Activated CD8-positive, alpha-beta memory T cell treated with anti-CD3 and anti-CD28 coated beads for 36 hours (primary cell): ENCODE results near the gene CCDC57. TPM values are rescaled to one million over a fixed set of nuclear protein-coding genes. Genes with fewer than 3 reads are reported as not detected.
"Not testable (repeated sequence)": the region's sequence is repeated elsewhere in the genome, so short reads cannot be mapped to it uniquely, and the experiment has no call there.

Experiments
- CTCF ChIA-PET: fragments of 350-600 bp; sonication (Branson Sonifier 250); formaldehyde crosslinking; loops from one replicate; lab custom pipeline; 2021; ENCODE audit warnings: antibody characterized with exemption; lab: Charles Lee
- POLR2A ChIA-PET: fragments of 350-600 bp; sonication (Branson Sonifier 250); formaldehyde crosslinking; loops from one replicate; lab custom pipeline; 2021; ENCODE audit warnings: antibody characterized with exemption; lab: Charles Lee
- total RNA-seq, 2 experiments: library from RNA; stranded (reverse); gene quantifications; one replicate each; pipeline ENCODE4 v1.2.3, GENCODE V29; 2021

Gene CCDC57
- total RNA-seq, 2 experiments from 2014 or later, result 69.8 to 73.0 TPM

- POLR2A ChIA-PET, result interaction anchor here (0.6 kb wide), 1 partner anchor 27 kb away, joined by 3 read pairs; no protein-coding TSS in a partner anchor
- CTCF ChIA-PET, result interaction anchor here (0.5 to 1.6 kb wide), 4 partner anchors 14 to 126 kb away, joined by 3 to 4 read pairs (median 4); no protein-coding TSS in a partner anchor
Observed at GRCh38 chr17:82155606-82156005, 57.0 kb downstream of the CCDC57 start.

GRCh38 chr17:82154881-82155331, 57.7 kb downstream of the CCDC57 start:
- ChIA-PET POLR2A (no interaction called here), CTCF (interaction anchor here (0.5 to 1.8 kb wide), 6 partner anchors 28 to 138 kb away, joined by 3 to 8 read pairs (median 4); no protein-coding TSS in a partner anchor)

- CTCF ChIA-PET, result interaction anchor here (0.8 to 1.8 kb wide), 6 partner anchors 15 to 137 kb away, joined by 3 to 8 read pairs (median 4); no protein-coding TSS in a partner anchor
- POLR2A ChIA-PET, result no interaction called here
Observed at GRCh38 chr17:82153745-82154375, 58.8 kb downstream of the CCDC57 start.

GRCh38 chr17:82153295-82153691, 59.3 kb downstream of the CCDC57 start:
- CTCF ChIA-PET, result interaction anchor here (1.6 to 1.8 kb wide), 2 partner anchors 118 to 123 kb away, joined by 4 to 8 read pairs; no protein-coding TSS in a partner anchor
- POLR2A ChIA-PET, result no interaction called here

GRCh38 chr17:82152556-82153294, 59.9 kb downstream of the CCDC57 start:
- CTCF ChIA-PET, result interaction anchor here (1.1 to 1.8 kb wide), 5 partner anchors 31 to 193 kb away, joined by 3 to 8 read pairs (median 4); no protein-coding TSS in a partner anchor

GRCh38 chr17:82152114-82152513, 60.5 kb downstream of the CCDC57 start:
- POLR2A ChIA-PET, result interaction anchor here (0.9 kb wide), 1 partner anchor 122 kb away, joined by 3 read pairs; no protein-coding TSS in a partner anchor
- CTCF ChIA-PET, result interaction anchor here (1.1 to 1.7 kb wide), 4 partner anchors 30 to 192 kb away, joined by 3 to 7 read pairs (median 4); no protein-coding TSS in a partner anchor

More at GRCh38 chr17:82152556-82153294, 59.9 kb downstream of the CCDC57 start:
- POLR2A ChIA-PET, result interaction anchor here (0.9 kb wide), 1 partner anchor 122 kb away, joined by 3 read pairs; no protein-coding TSS in a partner anchor

GRCh38 chr17:82151106-82151957, 61.3 kb downstream of the CCDC57 start:
- CTCF ChIA-PET, result interaction anchor here (1.1 to 1.7 kb wide), 3 partner anchors 30 to 192 kb away, joined by 3 to 7 read pairs (median 4); no protein-coding TSS in a partner anchor
- POLR2A ChIA-PET, result interaction anchor here (0.9 kb wide), 1 partner anchor 121 kb away, joined by 3 read pairs; no protein-coding TSS in a partner anchor

GRCh38 chr17:82149401-82150099, 63.1 kb downstream of the CCDC57 start:
- ChIA-PET POLR2A (no interaction called here), CTCF (no interaction called here)

GRCh38 chr17:82148997-82149396, 63.6 kb downstream of the CCDC57 start:
- POLR2A ChIA-PET, result no interaction called here
- CTCF ChIA-PET, result no interaction called here

GRCh38 chr17:82148011-82148410, 64.6 kb downstream of the CCDC57 start:
- POLR2A ChIA-PET, result no interaction called here
- CTCF ChIA-PET, result no interaction called here

GRCh38 chr17:82146663-82147654, 65.7 kb downstream of the CCDC57 start:
- POLR2A ChIA-PET, result no interaction called here
- CTCF ChIA-PET, result no interaction called here

GRCh38 chr17:82145550-82146155, 67.0 kb downstream of the CCDC57 start:
- ChIA-PET CTCF (no interaction called here), POLR2A (no interaction called here)

GRCh38 chr17:82143333-82143732, 69.3 kb downstream of the CCDC57 start:
- ChIA-PET POLR2A (no interaction called here), CTCF (no interaction called here)

- CTCF ChIA-PET, POLR2A ChIA-PET: not testable (repeated sequence)
Observed at GRCh38 chr17:82139961-82140360, 72.7 kb downstream of the CCDC57 start.

GRCh38 chr17:82138511-82138992, 74.1 kb downstream of the CCDC57 start:
- ChIA-PET CTCF (no interaction called here), POLR2A (no interaction called here)

- ChIA-PET CTCF (no interaction called here), POLR2A (no interaction called here)
Observed at GRCh38 chr17:82134101-82134500, 78.5 kb downstream of the CCDC57 start.
